ENCODE data around the gene SPTBN1. TPM values are rescaled to one million over a fixed set of nuclear protein-coding genes. Genes with fewer than 3 reads are reported as not detected.

Gene SPTBN1
- total RNA-seq, 2 donors from 2014 or later, result 415 to 524 TPM

DNA sequence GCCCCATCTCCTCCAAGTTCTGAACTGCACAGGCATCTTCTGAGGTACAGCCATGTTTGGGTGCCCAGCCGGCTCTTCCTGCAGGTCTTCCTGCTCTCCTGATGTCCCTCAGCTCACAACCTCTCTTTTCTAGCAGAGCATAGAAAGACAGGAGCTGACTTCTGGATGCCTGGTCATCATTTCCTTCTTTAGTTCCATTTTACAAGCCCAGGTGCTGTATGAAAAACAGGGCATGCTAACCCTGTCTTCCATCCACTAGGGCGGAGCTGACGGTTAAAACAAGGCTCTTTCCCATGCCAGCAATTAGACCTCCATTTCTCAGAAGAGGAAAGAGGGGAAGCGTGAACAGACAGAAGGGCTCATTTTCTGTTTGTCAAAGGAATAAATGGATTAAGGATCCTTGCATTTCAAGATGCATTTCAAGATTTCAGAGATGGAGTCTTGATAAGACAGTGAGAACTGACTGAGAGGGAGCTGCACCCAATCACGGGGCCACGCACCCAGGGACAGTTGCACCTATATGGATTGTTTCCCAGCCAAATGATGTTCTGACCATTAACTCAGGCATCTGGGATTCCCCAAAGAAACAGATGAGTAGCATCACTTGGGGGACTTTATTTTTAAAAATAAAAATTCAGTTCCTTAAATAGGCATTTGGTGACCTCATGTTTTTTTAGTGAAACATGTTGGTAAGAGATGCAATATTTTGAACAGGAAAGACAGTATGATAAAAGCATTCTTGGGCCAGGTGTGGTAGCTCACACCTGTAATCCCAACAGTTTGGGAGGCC lies 221.5 kb downstream of the SPTBN1 start:
- no peak for DNase-seq (ENCODE audit: low spot score)
- no peaks in the 10 kb centered on the region for H3K9me3 ChIP-seq
- TF ChIP-seq, protein P1, sequence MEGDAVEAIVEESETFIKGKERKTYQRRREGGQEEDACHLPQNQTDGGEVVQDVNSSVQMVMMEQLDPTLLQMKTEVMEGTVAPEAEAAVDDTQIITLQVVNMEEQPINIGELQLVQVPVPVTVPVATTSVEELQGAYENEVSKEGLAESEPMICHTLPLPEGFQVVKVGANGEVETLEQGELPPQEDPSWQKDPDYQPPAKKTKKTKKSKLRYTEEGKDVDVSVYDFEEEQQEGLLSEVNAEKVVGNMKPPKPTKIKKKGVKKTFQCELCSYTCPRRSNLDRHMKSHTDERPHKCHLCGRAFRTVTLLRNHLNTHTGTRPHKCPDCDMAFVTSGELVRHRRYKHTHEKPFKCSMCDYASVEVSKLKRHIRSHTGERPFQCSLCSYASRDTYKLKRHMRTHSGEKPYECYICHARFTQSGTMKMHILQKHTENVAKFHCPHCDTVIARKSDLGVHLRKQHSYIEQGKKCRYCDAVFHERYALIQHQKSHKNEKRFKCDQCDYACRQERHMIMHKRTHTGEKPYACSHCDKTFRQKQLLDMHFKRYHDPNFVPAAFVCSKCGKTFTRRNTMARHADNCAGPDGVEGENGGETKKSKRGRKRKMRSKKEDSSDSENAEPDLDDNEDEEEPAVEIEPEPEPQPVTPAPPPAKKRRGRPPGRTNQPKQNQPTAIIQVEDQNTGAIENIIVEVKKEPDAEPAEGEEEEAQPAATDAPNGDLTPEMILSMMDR (IDR thresholded peaks at IDR 0.05), result no peak
- H3K27ac ChIP-seq, result no peak overlapping the region
- no peaks in the 10 kb centered on the region for H3K27me3 ChIP-seq (replicated peaks; ENCODE audit: insufficient read depth)
- H3K36me3 ChIP-seq, result no peaks in the 10 kb centered on the region
- no peak overlapping the region for H3K4me3 ChIP-seq
- peaks cover 0 to 13% of the 10 kb centered on the region in 2 donors for H3K4me1 ChIP-seq (ENCODE audit: control insufficient read depth in 1 of 2, low read depth in 2 of 2)
- no peak for ATAC-seq (ENCODE audit: insufficient number of reproducible peaks, low FRiP score, low read depth)

DNA sequence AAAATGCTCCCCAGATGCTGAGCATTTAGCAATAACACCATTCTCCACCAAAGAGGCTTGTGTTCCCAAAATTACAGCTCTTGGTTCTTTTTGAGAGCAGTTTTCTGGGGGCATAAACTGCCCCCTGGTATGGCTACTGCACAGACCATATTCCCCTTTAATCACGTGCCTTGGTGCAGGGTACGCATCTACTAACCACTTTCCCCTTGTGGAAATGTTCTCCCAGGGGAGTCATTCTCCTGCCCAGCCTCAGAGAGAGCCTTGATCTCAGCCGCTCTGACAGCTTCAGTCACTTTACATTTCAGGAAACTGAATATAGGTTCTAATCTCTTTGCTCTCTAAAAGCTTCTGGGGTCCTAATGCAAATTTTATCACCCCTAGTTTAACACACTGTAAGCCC lies 222.6 kb downstream of the SPTBN1 start:
- no peak overlapping the region for H3K27ac ChIP-seq
- ATAC-seq (ENCODE audit: insufficient number of reproducible peaks, low FRiP score, low read depth), result no peak
- H3K4me3 ChIP-seq, result no peak overlapping the region
- DNase-seq (ENCODE audit: low spot score), result no peak
- H3K27me3 ChIP-seq (replicated peaks; ENCODE audit: insufficient read depth), result no peaks in the 10 kb centered on the region
- peaks cover 0 to 6% of the 10 kb centered on the region in 2 donors for H3K4me1 ChIP-seq (ENCODE audit: control insufficient read depth in 1 of 2, low read depth in 2 of 2)
- TF ChIP-seq, protein P1 (IDR thresholded peaks at IDR 0.05), result no peak
- no peaks in the 10 kb centered on the region for H3K36me3 ChIP-seq
- H3K9me3 ChIP-seq, result no peaks in the 10 kb centered on the region

DNA sequence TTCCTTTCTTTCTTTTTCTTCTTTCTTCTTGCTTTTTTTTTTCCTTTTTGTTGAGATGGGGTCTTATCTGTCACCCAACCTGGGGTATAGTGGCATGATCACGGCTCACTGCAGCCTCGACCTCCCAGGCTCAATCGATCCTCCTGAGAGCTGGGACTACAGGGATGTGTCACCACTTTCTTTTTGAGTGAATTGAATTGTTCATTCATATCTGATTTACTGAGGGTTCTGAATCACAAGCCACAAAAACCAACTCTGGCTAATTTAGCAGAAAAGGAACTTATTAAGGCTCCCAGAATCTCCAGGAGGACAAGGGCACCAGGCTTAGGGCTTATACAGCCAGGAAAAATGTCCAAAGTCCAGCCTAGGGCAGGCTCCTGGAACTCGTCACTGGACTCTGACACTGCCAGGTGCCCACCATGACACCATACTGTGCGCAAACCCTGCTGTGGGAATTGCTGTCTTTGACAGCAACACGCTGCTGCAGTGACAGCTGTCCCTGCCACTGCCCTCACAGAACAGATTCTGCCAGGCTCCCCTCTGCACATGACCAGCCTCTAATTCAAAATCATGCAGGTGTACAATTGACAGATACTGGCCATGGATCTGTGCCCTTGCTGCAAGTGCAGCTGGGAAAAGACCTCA lies 224.4 kb downstream of the SPTBN1 start:
- DNase-seq (ENCODE audit: low spot score) (no peak), ATAC-seq (ENCODE audit: insufficient number of reproducible peaks, low FRiP score, low read depth) (no peak)
- TF ChIP-seq, protein P1 (IDR thresholded peaks at IDR 0.05), result no peak
- Histone ChIP-seq H3K27me3 (replicated peaks; ENCODE audit: insufficient read depth) (no peaks in the 10 kb centered on the region), H3K27ac (no peak overlapping the region), H3K9me3 (no peaks in the 10 kb centered on the region), H3K4me1 (ENCODE audit: control insufficient read depth in 1 of 2, low read depth in 2 of 2) (no peaks in the 10 kb centered on the region), H3K36me3 (no peaks in the 10 kb centered on the region), H3K4me3 (no peak overlapping the region)

DNA sequence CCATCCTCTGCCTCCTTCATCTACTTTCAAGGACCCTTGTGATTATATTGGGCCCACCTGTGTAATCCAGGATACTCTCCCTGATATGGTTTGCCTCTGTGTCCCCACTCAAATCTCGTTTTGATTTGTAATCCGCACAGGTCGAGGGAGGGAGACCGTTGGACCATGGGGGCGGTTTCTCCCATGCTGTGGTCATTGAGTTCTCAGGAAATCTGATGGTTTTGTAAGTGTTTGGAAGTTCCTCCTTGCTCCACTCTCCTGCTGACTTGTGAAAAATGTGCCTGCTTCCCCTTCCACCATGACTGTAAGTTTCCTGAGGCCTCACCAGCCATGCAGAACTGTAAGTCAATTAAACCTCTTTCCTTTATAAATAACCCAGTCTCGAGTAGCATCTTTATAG lies 225.3 kb downstream of the SPTBN1 start:
- DNase-seq (ENCODE audit: low spot score), result no peak
- TF ChIP-seq, protein P1 (IDR thresholded peaks at IDR 0.05), result no peak
- Histone ChIP-seq H3K4me1 (ENCODE audit: control insufficient read depth in 1 of 2, low read depth in 2 of 2) (no peaks in the 10 kb centered on the region), H3K4me3 (no peak overlapping the region), H3K27ac (no peak overlapping the region), H3K36me3 (no peaks in the 10 kb centered on the region), H3K9me3 (no peaks in the 10 kb centered on the region), H3K27me3 (replicated peaks; ENCODE audit: insufficient read depth) (no peaks in the 10 kb centered on the region)
- no peak for ATAC-seq (ENCODE audit: insufficient number of reproducible peaks, low FRiP score, low read depth)

DNA sequence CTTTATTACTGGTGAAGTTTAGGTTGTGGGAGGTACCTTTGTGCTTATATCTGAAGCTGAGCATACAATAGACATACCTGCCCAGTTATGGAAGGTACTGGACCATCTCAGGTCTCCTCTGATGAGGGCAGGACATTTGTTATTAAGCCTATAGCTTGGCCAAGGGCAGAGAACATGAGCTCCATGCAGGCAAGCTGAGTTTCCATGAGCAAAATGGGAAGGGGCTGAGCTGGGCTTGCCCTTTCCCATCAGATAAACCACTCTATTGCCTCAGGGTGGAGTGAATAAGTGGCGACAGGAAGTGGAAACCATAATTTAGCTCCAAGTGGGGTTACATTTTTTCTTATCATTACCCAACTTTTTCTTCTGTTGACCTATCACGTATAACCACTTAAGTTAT lies 227.5 kb downstream of the SPTBN1 start:
- Histone ChIP-seq H3K4me1 (ENCODE audit: control insufficient read depth in 1 of 2, low read depth in 2 of 2) (no peaks in the 10 kb centered on the region), H3K27me3 (replicated peaks; ENCODE audit: insufficient read depth) (no peaks in the 10 kb centered on the region), H3K9me3 (no peaks in the 10 kb centered on the region), H3K27ac (no peak overlapping the region), H3K36me3 (no peaks in the 10 kb centered on the region), H3K4me3 (no peak overlapping the region)
- TF ChIP-seq, protein P1 (IDR thresholded peaks at IDR 0.05), result no peak
- no peak for DNase-seq (ENCODE audit: low spot score)
- no peak for ATAC-seq (ENCODE audit: insufficient number of reproducible peaks, low FRiP score, low read depth)
